ENCODE measurements around the gene LTBP4.

- no peak for TF ChIP-seq CTCF (tag by site-specific recombination; IDR thresholded peaks at IDR 0.05)
- no peak for TF ChIP-seq ZNF747 (tag by site-specific recombination; IDR thresholded peaks at IDR 0.05)
- TF ChIP-seq ZNF10 (tag by site-specific recombination; IDR thresholded peaks at IDR 0.05): no peak
- no peak for TF ChIP-seq ZNF140 (tag by site-specific recombination; IDR thresholded peaks at IDR 0.05)
- TF ChIP-seq, protein P1, sequence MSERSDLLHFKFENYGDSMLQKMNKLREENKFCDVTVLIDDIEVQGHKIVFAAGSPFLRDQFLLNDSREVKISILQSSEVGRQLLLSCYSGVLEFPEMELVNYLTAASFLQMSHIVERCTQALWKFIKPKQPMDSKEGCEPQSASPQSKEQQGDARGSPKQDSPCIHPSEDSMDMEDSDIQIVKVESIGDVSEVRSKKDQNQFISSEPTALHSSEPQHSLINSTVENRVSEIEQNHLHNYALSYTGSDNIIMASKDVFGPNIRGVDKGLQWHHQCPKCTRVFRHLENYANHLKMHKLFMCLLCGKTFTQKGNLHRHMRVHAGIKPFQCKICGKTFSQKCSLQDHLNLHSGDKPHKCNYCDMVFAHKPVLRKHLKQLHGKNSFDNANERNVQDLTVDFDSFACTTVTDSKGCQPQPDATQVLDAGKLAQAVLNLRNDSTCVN (tag by site-specific recombination; optimal IDR thresholded peaks at IDR 0.05): no peak
- TF ChIP-seq ZNF707 (tag by site-specific recombination; IDR thresholded peaks at IDR 0.05): no peak
- TF ChIP-seq ZNF211 (tag by site-specific recombination; IDR thresholded peaks at IDR 0.05; ENCODE audit: low read depth): no peak
- no peak for TF ChIP-seq ZNF157 (tag by site-specific recombination; IDR thresholded peaks at IDR 0.05)
- no peak for TF ChIP-seq RBAK (tag by site-specific recombination; IDR thresholded peaks at IDR 0.05)
- TF ChIP-seq, protein P2, sequence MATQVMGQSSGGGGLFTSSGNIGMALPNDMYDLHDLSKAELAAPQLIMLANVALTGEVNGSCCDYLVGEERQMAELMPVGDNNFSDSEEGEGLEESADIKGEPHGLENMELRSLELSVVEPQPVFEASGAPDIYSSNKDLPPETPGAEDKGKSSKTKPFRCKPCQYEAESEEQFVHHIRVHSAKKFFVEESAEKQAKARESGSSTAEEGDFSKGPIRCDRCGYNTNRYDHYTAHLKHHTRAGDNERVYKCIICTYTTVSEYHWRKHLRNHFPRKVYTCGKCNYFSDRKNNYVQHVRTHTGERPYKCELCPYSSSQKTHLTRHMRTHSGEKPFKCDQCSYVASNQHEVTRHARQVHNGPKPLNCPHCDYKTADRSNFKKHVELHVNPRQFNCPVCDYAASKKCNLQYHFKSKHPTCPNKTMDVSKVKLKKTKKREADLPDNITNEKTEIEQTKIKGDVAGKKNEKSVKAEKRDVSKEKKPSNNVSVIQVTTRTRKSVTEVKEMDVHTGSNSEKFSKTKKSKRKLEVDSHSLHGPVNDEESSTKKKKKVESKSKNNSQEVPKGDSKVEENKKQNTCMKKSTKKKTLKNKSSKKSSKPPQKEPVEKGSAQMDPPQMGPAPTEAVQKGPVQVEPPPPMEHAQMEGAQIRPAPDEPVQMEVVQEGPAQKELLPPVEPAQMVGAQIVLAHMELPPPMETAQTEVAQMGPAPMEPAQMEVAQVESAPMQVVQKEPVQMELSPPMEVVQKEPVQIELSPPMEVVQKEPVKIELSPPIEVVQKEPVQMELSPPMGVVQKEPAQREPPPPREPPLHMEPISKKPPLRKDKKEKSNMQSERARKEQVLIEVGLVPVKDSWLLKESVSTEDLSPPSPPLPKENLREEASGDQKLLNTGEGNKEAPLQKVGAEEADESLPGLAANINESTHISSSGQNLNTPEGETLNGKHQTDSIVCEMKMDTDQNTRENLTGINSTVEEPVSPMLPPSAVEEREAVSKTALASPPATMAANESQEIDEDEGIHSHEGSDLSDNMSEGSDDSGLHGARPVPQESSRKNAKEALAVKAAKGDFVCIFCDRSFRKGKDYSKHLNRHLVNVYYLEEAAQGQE (tag by site-specific recombination; IDR thresholded peaks at IDR 0.05): no peak
These were observed 66.4 kb downstream of the LTBP4 start for GRCh38 chr19:40667602-40668001.
